Aorta (tissue), 5 donors: Measurements from ENCODE around the gene CTIF. TPM values are rescaled to one million over a fixed set of nuclear protein-coding genes. Genes with fewer than 3 reads are reported as not detected.

Experiments
- ATAC-seq: fragments of 200-7000 bp; cut with Tn5 transposase; one replicate; pipeline ENCODE4 v1.9.1; 2022; ENCODE audit warnings: moderate library complexity; ENCODE audit not compliant: low FRiP score
- DNase-seq, 2 donors: peaks; one replicate each; pipeline ENCODE4 v3.0.0-alpha.2; 2020
- H3K27ac ChIP-seq, 2 donors: one replicate each; pipeline ENCODE4 v1.5.1; 2013; ENCODE audit warnings: low read length in 2 of 2, mild to moderate bottlenecking in 2 of 2, moderate library complexity in 2 of 2, control low read depth in 1 of 2, inconsistent platforms in 1 of 2, low read depth in 1 of 2
- H3K27me3 ChIP-seq, 2 donors: one replicate each; pipeline ENCODE4 v1.6.1; 2013; ENCODE audit warnings: control low read depth in 1 of 2, low read length in 1 of 2, mild to moderate bottlenecking in 1 of 2, moderate library complexity in 1 of 2; ENCODE audit not compliant: insufficient read depth in 2 of 2, control insufficient read depth in 1 of 2
- H3K36me3 ChIP-seq, 2 donors: one replicate each; pipeline ENCODE4 v1.6.1; 2013; ENCODE audit warnings: control low read depth in 1 of 2, low read length in 1 of 2, mild to moderate bottlenecking in 1 of 2; ENCODE audit not compliant: insufficient read depth in 2 of 2, control insufficient read depth in 1 of 2
- H3K4me1 ChIP-seq, 2 donors: one replicate each; pipeline ENCODE4 v1.6.1; 2013; ENCODE audit warnings: low read length in 2 of 2, control low read depth in 1 of 2, mild to moderate bottlenecking in 1 of 2, moderate library complexity in 1 of 2; ENCODE audit not compliant: insufficient read depth in 2 of 2, control insufficient read depth in 1 of 2
- H3K4me3 ChIP-seq, 2 donors: one replicate each; pipeline ENCODE4 v1.5.1; 2013; ENCODE audit warnings: low read length in 2 of 2, control low read depth in 1 of 2, mild to moderate bottlenecking in 1 of 2
- H3K9me3 ChIP-seq: one replicate; pipeline ENCODE4 v1.6.1; 2013; ENCODE audit warnings: mild to moderate bottlenecking, low read length; ENCODE audit not compliant: control insufficient read depth
- WGBS, 2 donors: extraction: QIAGEN DNeasy Blood & Tissue Kit; methylation state at CpG; one replicate each; pipeline ENCODE4 v1.1.7; 2013; 5-methylcytosine and 5-hydroxymethylcytosine counted together
- intact Hi-C, 2 donors: fragments of 100-400 bp; cut with DNase I; formaldehyde crosslinking; loops; one replicate each; pipeline versions ENCODE4 v1.14.2 to v1.15.0; 2022
- polyA plus RNA-seq, 2 donors: library from polyadenylated mRNA; stranded (reverse); fragments of 200-250 nt; gene quantifications; one replicate each; pipeline ENCODE4 v1.2.3, GENCODE V29; 2013
- total RNA-seq, 2 donors: library from RNA; stranded (reverse); fragmentation: NEBNext Ultra II Directional; extraction: Animal tissue kit (Norgen Biotek cat#: 25700); gene quantifications; one replicate each; pipeline ENCODE4 v1.2.1, GENCODE V29; 2021
- donor health status: healthy with polysubstance abuse.
- donor health status: Bipolar disorder and iron deficiency.
- donor health status: DM: no; HTN: no; CAD: no.
- donor health status: DM: no; HTN: no; CAD: no.
- donor health status: DM: yes; HTN: yes; CAD: no.

Gene CTIF
- total and polyA plus RNA-seq, 4 donors = 14.4 to 113 (median 93.4) TPM

- Histone ChIP-seq H3K27me3 (no peaks in the 10 kb centered on the region), H3K27ac (no peak overlapping the region), H3K9me3 (no peaks in the 10 kb centered on the region), H3K4me1 (no peaks in the 10 kb centered on the region), H3K36me3 (no peaks in the 10 kb centered on the region), H3K4me3 (no peak overlapping the region)
- DNase-seq = peak in 1 of 2 donors; percentile 65
- 55 to 60% methylated on average over 22 of the region's 22 CpGs for WGBS, 2 donors
- ATAC-seq = no peak
- intact Hi-C loops = no loop called here
These were observed 353.5 kb downstream of the CTIF start for GRCh38 chr18:48892146-48892855.

GRCh38 chr18:48893061-48893607, 354.3 kb downstream of the CTIF start:
- DNase-seq (peak in 1 of 2 donors; percentile 59), ATAC-seq (no peak)
- intact Hi-C loops = no loop called here
- Histone ChIP-seq H3K4me3 (no peak overlapping the region), H3K4me1 (no peaks in the 10 kb centered on the region), H3K27ac (no peak overlapping the region), H3K9me3 (no peaks in the 10 kb centered on the region), H3K36me3 (no peaks in the 10 kb centered on the region), H3K27me3 (no peaks in the 10 kb centered on the region)
- 58 to 61% methylated on average over 14 of the region's 14 CpGs for WGBS, 2 donors

- ATAC-seq = no peak
- 83 to 88% methylated on average over 25 of the region's 25 CpGs for WGBS, 2 donors
- no peaks in the 10 kb centered on the region for H3K36me3 ChIP-seq
- no peak overlapping the region for H3K27ac ChIP-seq
- H3K9me3 ChIP-seq = no peaks in the 10 kb centered on the region
- H3K4me1 ChIP-seq = no peaks in the 10 kb centered on the region
- H3K27me3 ChIP-seq = no peaks in the 10 kb centered on the region
- DNase-seq = peak in 1 of 2 donors; percentile 65
- intact Hi-C loops = no loop called here
- H3K4me3 ChIP-seq = no peak overlapping the region
These were observed 355.1 kb downstream of the CTIF start for GRCh38 chr18:48893608-48894600.

- H3K4me3 ChIP-seq = no peak overlapping the region
- peak; percentile 40 for ATAC-seq
- no peaks in the 10 kb centered on the region for H3K27me3 ChIP-seq
- intact Hi-C loops = no loop called here
- no peaks in the 10 kb centered on the region for H3K4me1 ChIP-seq
- H3K27ac ChIP-seq = no peak overlapping the region
- peak in 1 of 2 donors; percentile 78 for DNase-seq
- WGBS, 2 donors = 31 to 43% methylated on average over 5 of the region's 5 CpGs
- no peaks in the 10 kb centered on the region for H3K9me3 ChIP-seq
- H3K36me3 ChIP-seq = no peaks in the 10 kb centered on the region
These were observed 356.0 kb downstream of the CTIF start for GRCh38 chr18:48894799-48895346.

- no peaks in the 10 kb centered on the region for H3K9me3 ChIP-seq
- H3K27me3 ChIP-seq = no peaks in the 10 kb centered on the region
- no peaks in the 10 kb centered on the region for H3K4me1 ChIP-seq
- 86 to 92% methylated on average over 8 of the region's 8 CpGs for WGBS, 2 donors
- ATAC-seq = no peak
- no peak overlapping the region for H3K27ac ChIP-seq
- H3K36me3 ChIP-seq = no peaks in the 10 kb centered on the region
- intact Hi-C loops = no loop called here
- DNase-seq = no peak
- no peak overlapping the region for H3K4me3 ChIP-seq
These were observed 357.6 kb downstream of the CTIF start for GRCh38 chr18:48896326-48896874.

- no peaks in the 10 kb centered on the region for H3K27me3 ChIP-seq
- no peaks in the 10 kb centered on the region for H3K4me1 ChIP-seq
- H3K4me3 ChIP-seq = no peak overlapping the region
- 88 to 90% methylated on average over 9 of the region's 9 CpGs for WGBS, 2 donors
- no peaks in the 10 kb centered on the region for H3K36me3 ChIP-seq
- peak in 1 of 2 donors; percentile 93 for DNase-seq
- intact Hi-C loops = no loop called here
- H3K27ac ChIP-seq = peak overlapping the region in 1 of 2 donors; percentile 58
- no peaks in the 10 kb centered on the region for H3K9me3 ChIP-seq
- ATAC-seq = peak; percentile 24
These were observed 358.2 kb downstream of the CTIF start for GRCh38 chr18:48896875-48897511.

- H3K27me3 ChIP-seq = no peaks in the 10 kb centered on the region
- WGBS, 2 donors = 50 to 57% methylated on average over 5 of the region's 5 CpGs
- intact Hi-C loops = no loop called here
- H3K36me3 ChIP-seq = no peaks in the 10 kb centered on the region
- ATAC-seq (no peak), DNase-seq (no peak)
- peaks cover under 1 to 3% of the 10 kb centered on the region in 2 donors for H3K4me1 ChIP-seq
- H3K27ac ChIP-seq = peak overlapping the region in 1 of 2 donors; percentile 58
- H3K9me3 ChIP-seq = no peaks in the 10 kb centered on the region
- H3K4me3 ChIP-seq = no peak overlapping the region
These were observed 358.7 kb downstream of the CTIF start for GRCh38 chr18:48897531-48897930.

GRCh38 chr18:48898521-48898920, 359.7 kb downstream of the CTIF start:
- WGBS, 2 donors = 64 to 68% methylated on average over 4 of the region's 4 CpGs
- Histone ChIP-seq H3K9me3 (no peaks in the 10 kb centered on the region), H3K4me1 (peaks cover 3 to 5% of the 10 kb centered on the region in 2 donors), H3K27ac (no peak overlapping the region), H3K27me3 (no peaks in the 10 kb centered on the region), H3K4me3 (no peak overlapping the region), H3K36me3 (no peaks in the 10 kb centered on the region)
- ATAC-seq (no peak), DNase-seq (no peak)
- intact Hi-C loops = no loop called here
